NCI-H1092 (cell line): Measurements from ENCODE around the gene ITPKA.

Experiments
- DNase-seq: peaks from one replicate; lab custom pipeline; 2025; lab: John Stamatoyannopoulos, UW

ITPKA gene

DNA sequence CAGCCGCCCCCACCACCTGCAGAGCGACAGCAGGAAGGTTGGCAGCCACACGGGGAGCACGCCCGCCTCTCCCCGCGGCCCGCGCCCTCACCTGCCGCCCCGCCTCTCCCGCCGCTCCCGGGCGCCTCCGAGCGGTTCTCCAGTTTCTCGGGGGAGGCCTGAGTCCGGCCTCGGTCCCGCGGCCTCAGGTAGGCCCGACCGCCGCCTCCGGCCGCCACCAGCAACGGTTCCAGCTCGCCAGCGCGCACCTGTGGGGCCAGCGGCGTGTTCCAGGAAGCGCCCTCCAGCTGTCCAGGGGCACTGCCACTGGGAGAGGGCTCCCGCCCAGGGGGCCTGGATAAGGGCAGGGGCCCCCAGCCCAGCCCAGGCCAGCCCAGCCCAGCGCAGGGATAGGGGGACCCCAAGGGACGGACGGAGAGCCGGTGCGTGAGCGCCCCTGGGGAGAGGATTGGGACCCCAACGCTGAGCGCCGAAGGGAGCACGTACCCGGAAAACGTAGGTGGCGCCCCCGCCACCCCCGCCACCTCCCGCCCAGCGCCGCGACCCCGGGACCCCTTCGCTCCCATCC, 17.7 kb downstream of the ITPKA start:
- peak; percentile 8 for DNase-seq

DNA sequence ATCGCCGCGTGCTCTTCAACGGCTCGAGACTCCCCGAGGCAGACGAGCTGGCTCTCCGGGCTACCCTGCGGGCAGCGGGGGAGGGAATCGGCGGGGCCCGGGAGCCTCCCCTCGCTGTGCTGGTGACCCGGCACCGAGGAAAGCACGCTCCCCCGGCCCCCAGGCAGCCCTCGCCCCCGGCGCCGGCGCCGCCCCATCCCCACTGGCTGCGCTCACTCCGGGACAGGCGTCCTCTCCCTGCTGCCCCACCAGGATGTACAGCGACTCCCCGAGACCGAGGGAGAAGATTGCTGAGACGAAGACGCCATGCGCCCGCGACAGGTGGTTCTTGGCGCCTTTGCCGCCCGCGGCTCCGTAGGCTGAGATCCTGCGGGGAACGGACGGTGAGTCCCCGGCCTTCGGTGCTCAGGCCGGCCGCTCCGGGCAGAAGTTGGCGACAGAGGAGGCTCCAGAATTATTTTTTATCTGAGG, 18.3 kb downstream of the ITPKA start:
- DNase-seq: peak; percentile 10

DNA sequence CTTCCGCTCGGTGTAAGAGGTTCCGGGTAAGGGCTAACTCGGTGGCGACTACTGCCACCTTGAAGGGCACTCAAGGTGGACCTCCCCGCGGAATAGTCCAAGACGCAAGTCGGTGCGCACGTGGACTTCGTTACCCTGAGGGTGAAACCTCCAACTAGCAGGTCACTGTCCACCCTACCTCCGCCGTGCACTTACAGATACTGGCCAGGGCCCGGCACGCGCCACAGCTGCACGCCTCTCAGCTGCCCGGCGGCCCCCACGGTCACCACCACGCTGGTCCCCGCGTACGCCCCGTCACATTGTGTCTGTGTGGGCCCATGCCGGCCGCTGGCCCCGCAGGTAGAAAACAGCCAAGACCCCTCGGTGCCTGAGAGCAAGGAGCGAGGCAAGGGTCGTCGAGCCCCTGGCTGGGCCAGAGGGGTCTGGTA, 18.9 kb downstream of the ITPKA start:
- no peak for DNase-seq

DNA sequence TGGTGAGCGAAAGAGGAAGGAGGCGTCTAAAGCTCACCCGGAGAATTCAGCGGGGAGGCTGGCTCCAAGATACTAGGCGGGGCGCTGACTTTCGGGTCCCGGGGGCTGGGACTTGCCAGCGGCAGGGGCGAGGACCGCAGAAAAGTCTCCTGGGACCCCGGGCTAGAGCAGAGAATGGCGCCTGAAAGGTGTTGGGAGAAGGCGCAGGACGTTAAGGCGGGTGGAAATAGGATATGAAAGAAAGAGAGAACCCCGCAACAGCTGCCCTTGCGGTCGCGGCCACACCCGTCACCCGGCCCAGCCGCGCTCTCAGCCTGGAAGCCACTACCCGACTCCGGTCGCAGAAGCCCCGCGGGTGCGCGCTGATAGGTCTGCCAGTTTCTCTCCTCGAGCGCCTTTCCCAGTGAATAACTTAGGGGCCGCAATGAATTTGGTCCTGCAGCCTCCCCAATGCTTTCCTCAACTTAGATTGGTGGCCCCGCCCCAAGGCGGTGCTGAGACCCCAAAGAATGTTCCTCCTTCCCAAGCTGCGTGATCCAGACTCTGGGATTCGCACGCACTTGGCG, 19.3 kb downstream of the ITPKA start:
- DNase-seq: no peak

DNA sequence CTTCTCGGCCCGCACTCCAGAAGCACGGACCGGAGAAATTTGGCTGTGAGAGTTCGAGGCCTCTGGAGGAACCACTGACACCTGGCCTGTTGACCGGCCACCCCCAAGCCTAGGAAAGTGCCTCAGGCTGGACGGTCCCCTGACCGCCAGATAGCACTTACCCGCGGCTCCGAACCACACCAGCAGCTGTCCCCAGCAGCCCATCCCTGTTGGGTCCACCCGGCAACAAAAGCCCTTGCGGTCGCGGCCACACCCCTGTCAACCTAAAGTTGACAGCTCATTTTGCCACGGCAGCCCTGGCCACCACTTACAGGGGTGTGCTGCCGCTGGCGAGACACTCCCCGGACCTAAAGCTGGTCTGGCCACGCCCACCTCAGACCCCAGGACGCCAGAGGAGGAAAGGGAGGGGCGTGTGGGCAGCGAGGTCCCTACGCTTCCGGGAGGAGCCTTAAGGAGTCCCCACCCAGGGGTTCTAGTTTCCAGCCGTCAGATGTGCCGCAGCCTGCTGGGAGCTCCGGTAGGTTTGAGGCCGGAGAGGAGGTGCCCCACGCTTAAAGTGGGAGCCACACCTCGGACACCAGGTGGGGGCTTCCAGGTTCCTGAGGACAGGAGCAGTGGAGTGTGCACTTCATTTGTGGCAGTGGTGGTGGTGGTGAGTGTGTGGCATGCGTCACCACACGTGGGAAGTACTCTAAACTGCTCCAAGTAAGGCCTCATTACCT, 20.0 kb downstream of the ITPKA start, which contains the start of gene LTK:
Gene LTK (minus strand): TSS at position 322 of the 722 bp plus-strand sequence. CDS start 118 bp downstream, at position 204.
- no peak for DNase-seq

DNA sequence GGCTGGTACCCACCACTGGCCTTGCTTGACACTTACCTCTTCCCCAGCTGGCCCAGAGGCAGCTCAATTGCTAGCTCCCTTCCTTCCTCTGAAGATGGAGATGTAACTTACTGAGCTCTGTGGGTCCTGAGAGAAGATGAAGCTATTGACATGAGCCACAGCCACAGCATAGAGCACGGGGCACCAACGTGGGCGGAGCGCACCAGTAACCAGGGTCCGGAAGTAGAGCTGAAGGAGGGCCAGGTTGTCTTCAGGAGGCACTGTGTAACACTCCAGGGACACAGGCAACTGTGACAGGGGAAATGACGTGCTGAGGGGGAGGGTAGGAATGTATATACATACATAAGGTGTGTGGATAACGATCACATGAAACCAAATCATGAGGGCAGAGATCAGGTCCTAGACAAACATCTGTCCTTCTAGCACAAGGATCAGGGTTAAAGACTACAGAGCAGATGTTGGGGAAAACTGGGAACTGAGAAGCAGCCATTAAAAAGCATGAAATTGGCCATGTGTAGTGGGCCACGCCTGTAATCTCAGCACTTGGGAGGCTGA, 24.3 kb downstream of the ITPKA start:
- DNase-seq: no peak

DNA sequence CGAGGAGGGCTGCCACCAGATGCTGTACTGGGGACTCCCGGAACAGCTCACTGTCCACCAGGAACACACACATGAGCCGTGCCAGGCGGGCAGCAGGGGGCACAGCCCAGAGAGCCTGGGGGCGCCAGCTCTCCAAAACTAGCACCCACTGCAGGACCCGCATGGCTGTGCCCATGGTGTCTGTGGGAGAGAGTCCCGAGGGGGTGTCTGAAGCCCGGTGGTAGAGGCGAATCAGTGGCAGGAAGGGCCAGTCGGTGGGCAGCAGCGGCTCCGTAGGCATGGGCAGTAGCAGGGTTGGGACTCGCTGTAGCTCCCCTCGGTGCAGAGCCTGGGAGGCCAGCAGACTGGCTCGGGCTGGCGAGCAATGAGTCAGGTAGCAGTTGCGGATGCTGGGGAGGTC, 27.0 kb downstream of the ITPKA start:
- no peak for DNase-seq

DNA sequence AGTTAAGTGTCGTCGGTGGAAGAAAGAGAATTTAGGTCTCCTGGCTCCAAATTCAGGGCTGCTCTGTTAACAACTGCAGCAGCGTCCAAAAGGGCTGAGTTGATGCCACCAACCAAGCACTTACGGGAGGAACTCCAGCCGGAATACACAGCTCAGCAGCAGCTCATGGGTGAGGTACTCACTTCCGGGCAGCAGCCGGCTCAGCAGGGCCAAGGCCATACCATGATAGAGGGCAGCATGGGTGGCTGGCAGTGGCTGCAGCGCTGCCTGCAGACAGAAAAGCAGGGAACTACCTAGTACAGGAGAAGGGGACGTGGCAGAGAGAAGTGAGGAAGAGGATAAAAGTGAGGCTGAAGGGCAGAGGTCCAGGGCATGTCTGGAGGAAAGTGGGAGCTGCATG, 27.9 kb downstream of the ITPKA start:
- DNase-seq: no peak

DNA sequence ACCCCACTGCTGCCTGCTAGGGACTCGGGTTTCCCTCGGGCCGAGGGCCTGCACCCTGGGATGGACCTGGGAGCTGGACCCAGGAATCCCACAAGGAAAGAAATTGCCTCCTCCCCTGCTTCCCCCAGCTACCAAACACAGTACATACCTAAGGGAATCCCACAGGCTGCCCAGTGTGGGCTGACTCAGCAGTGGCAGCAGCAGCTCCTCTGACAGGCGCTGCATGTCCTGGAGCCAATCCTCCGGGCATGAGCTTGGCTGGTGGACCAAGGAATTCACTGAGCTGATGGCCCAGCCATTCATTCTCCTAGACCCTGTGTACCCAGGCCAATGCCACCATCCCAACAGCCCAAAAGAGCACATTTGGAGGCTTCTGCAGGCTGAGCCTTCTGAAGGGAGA, 29.4 kb downstream of the ITPKA start:
- no peak for DNase-seq

DNA sequence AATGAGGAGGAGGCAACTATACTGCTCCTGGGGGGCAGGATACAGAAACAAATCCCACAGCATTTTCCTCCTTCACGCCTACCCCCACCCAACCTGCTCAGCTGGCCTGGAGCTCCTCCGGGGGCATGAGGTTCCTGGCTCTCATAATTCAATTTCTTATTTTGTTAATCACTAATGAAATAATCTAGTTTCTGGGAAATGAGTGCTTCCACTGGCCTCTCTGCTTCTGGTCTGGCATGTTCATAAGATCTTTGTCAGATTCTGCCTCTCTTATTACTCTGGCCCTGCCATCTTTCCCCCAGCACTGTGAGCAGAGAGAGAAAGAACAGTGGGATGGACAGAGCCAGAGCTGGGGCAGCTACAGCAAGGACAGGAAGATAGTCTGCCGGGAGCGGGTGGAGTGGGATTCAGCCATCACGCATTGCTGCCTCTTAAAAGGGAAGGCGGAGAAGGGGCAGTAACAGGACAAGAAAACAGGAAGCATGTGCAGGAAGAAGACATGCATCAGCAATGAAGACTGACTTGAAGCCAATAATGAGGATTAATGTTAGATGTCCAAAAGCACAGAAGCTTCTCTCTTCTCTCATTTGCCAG, 36.8 kb downstream of the ITPKA start:
- no peak for DNase-seq

DNA sequence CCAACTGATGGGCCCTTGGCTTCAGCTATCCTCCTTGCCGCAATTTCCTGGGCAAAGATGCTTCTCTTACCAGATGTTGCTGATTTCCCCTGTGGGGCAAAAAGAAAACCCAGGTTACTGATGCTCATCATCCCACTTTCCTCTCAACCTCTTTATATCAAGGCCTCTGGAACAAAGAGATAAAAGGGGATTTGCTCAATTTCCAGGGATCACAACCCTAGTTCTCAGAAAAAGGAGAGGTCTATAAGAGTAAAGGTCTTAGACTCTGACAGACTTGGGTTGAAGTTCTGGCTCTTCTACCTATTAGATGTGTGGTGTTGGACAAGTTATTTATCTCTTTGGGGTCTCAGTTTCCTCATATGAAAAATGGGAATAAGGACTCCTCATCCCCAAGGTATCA, 41.9 kb downstream of the ITPKA start:
- DNase-seq: no peak

DNA sequence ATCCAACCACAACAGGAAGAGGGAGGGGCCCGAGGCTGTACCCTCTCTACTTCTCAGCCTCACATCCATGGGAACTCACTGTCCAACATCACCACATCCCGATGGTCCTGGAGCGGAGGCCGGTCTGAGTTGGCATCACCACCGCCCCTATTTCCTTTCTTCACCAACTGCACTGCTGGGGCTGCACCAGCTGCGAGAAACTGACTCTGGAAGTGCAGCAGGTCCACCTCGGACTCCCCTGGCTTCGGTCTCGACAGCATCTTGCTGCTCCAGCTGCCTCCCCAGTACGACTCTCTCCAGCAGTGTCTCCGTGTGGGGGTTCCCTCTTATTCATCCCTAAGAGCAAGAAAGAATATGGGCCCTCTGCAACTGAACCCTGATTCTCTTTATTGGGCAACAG, 43.2 kb downstream of the ITPKA start:
- no peak for DNase-seq

DNA sequence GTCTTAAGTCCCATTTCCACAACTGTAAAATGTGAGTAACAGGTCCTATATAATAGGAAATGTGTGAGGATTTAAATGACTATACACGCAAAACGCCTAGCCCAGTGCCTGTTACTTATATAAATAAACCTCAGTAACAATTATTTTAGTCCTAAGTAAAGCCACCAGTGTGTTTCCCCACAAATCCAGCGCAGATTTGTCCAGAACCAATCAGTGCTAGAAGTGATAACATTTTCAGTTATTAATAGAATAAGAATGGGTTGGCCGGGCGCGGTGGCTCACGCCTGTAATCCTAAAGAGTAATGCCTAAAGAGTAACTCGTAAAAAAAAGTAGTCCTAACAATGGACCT, 49.8 kb downstream of the ITPKA start:
- DNase-seq: no peak

DNA sequence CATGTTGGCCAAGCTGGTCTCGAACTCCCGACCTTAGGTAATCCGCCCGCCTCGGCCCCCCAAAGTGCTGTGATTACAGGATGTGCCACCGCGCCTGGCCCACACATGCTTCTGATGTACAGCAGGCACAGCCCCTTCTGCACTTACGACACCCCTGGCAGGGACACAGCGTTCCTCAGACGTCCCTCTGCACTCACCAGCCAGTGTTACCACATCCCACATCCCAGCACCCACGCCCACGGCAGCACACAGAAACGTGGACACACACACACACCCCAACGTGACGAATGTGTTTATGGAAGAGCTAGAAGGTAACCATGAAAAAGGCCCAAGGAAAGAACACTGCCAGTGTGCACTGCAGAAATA, 51.0 kb downstream of the ITPKA start:
- DNase-seq: no peak

DNA sequence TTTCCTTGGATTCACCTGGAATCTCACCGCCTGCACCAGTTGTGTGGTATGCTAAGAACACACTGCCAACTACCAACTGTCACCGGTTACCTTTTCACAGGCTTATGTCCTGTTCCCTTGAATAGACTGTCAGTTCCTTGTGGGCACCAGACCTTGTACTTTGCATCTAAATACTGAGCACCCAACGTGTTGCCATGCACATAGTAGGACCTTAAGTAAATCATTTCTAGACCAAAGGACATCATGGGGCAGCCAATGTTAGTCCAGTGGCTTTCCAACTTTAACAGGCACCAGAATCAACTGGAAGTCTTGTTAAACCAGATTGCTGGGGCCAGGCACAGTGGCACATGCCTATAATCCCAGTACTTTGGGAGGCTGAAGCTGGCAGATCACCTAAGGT, 51.5 kb downstream of the ITPKA start:
- DNase-seq: no peak

DNA sequence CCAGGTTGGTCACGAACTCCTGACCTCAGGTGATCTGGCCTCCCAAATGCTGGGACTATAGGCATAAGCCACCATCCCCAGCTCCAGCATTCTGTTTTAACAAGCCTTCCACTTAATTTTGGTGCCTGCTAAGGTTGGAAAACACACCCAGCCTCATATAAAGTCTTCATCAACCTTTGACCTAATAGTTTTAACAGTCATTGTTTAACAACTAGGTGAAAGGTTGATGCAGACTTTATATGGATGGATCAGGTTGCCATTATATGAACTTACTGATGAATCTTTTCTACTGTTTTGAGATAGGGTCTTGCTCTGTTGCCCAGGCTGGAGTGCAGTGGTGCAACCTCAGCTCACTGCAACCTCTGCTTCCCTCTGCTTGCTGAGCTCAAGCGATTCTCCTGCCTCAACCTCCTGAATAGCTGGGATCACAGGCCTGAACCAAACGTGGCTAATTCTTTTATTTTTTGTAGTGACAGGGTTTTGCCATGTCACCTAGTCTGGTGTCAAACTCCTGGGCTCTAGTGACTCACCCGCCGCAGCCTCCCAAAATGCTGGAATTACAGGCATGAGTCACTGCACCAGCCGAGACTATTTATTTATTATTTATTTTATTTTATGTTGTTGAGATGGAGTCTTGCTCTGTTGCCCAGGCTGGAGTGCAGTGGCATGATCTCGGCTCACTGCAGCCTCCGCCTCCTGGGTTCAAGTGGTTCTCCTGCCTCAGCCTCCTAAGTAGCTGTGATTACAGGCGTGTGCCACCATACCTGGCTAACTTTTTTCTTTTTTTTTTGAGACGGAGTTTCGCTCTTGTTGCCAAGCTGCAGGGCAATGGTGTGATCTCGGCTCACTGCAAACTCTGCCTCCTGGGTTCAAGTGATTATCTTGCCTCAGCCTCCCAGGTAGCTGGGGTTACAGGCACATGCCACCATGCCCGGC, 53.4 kb downstream of the ITPKA start:
- no peak for DNase-seq

DNA sequence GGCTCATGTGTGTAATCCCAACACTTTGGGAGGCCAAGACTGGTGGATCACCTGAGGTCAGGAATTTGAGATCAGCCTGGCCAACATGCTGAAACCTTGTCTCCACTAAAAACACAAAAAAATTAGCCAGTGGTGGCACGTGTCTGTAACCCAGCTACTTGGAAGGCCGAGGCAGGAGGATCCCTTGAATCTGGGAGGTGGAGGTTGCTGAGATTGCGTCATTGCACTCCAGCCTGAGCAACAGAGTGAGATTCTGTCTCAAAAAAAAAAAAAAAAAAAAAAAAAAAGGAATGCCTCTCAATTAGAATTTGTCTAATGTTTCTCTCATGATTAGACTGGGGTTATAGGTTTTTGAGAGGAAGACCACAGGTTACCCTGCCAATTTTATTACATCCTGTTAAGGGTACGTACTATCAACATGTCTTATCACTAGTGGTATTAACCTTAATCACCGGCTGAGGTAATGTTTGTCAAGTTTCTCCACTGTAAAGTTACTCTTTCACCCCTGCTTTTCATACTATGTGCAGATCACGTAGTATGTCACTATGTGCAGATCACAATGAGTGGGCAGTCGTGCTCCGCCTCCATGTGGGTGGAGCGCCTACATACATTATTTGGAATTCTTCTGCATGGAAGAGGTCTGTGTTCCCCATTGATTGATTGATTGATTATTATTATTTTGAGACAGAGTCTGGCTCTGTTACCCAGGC, 56.5 kb downstream of the ITPKA start:
- no peak for DNase-seq
